HG03060 (cell line): Measurements from ENCODE around the gene UQCC2.

ENCODE experiments used
- ATAC-seq: cut with Tn5 transposase; IDR thresholded peaks from one replicate; pipeline ENCODE4 v1.9.1; 2021; ENCODE audit warnings: low read depth, moderate number of reproducible peaks; ENCODE audit not compliant: unreplicated experiment

Gene UQCC2

DNA sequence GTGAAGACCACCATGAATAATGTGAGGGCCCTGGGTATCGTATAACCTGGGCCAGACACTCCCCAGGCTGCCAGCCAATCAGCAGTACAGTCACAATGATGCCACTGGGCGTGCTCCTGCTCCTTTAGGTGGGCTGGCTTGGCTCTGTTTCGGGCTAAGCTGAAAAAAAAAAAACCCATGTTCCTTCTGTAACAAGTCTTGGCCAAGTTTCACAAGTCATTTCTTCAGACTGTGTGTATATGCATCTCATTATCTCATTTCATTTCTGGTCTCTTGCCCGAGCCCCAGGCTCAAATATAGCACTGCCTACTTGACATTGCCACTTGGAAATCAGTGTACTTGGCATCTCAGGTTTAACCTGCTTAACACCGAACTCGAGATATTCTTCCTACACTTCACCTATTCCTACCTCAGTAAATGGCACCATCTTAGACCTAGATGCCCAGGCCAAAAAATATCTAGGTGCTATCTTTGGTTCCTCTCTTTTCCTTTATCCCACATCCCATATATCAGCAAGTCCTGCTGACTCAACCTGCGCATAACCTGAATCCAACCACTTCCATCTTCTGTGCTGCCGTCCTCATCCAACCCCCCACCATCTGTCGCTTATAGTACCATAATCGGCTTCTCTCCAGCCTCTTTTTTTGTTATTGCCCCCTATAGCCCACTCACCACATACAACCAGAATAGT, 1.8 kb downstream of the UQCC2 start:
- no peak for ATAC-seq

DNA sequence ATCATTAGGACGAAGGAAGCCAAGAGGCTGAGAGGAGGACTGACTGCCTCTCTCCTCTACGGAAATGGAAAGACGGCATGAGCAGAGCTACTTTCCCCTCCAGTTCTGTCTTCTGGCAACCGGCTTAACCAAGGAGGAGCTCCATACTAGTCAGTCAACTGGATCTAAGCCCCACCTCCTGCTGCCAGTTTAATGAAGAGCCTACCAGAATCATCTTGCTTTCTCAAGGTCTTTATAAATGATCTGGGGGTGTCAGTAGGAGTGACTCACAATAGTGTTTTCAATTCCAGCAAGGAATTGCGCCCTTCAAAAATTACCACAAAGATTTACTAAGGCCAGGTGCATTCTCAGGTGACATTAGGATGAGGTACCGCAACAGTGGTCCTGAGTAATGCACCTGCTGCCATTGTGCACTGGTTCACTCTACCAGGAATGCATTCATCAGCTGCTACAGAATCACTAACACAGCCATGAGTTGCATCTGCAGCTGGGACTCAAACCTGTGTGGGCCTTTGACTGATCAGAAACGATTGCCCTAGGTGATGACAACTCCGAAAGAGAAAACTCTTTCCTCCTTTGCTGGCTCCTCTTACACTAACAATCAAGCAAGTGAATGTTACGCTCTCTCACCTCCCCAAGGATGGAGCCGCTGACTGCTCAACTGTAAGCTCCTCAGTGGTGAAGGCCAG, 2.8 kb downstream of the UQCC2 start:
- no peak for ATAC-seq

DNA sequence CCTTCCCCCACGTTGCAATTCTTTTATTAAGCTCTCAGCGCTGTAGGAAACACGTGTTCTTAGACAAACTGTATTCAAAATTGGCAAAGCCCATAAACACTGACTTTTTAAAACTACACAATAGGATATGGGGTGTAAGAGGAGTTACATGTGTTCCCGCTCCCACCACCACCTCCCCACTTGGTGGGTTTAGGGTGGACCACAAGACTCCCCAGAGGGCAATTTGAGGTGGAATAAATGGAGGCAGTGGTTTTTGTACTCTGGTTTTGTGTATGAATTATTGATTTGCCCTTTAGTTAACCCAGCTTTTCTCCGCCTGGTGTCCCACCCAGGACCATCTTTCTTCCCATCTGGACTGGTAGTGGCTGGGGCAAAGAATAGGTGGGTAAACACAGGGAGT, 3.7 kb downstream of the UQCC2 start:
- ATAC-seq, result no peak

DNA sequence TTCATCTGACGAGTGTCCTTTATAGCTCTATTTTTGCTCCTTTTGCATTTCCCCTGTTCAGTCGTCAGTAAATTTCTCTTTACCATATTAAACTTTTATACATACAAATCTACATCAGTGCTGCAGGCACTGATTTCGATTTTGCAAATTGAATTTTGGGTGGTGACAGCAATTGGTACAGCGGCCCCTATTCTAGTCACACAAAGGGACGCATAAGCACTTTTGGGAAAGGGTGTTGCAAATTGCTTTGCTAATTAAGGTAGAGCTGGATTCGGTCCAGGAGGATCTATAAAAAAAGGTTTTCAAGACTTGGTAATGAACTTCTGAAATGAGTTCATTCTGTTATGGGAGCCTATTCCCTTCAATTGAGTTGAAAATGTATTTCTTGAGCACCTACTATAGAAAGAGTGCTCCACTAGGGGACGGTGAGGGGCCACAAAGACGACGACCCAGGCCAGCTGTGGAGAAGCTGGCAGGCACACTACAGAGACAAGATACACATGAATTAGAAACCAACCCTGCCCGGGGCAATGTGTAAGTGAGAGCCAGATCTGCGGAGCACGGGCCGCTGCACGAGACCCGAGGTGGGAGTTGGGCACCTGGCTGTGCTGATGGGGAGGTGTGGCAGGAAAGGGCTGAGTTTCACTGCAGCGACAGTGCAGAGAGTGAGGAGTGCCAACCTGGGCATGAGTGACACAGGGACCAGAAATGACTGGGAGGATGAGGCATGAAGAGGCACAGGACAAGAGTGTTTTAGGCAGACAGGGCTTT, 5.4 kb downstream of the UQCC2 start:
- ATAC-seq, result no peak

DNA sequence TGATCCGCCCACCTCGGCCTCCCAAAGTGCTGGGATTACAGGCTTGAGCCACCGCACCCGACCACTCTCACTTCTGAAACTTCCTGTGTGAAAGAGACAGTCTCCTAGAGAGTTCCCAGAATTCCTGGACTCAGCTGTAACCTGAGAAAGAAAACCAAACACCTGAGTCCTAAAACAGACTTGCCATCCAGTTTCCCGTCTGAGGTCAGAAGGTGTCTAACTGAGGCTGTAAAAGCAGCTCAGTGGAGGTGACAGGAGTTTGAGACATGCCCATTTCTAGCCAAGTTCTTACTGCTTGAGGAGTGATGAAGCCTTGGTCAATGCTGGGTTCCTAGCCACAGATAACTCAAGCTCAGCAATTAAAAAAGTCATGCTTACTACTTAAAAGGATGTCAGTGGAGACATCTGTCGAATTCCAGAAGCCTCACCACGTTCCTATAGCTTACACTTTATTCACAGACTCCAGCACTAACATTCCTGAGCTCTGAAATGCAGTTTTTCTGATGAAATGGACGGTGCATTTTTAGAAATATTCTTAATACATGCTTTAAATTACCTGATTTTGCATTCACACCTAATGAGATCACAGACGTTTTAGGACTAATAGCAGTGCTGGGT, 6.1 kb downstream of the UQCC2 start:
- ATAC-seq, result no peak

DNA sequence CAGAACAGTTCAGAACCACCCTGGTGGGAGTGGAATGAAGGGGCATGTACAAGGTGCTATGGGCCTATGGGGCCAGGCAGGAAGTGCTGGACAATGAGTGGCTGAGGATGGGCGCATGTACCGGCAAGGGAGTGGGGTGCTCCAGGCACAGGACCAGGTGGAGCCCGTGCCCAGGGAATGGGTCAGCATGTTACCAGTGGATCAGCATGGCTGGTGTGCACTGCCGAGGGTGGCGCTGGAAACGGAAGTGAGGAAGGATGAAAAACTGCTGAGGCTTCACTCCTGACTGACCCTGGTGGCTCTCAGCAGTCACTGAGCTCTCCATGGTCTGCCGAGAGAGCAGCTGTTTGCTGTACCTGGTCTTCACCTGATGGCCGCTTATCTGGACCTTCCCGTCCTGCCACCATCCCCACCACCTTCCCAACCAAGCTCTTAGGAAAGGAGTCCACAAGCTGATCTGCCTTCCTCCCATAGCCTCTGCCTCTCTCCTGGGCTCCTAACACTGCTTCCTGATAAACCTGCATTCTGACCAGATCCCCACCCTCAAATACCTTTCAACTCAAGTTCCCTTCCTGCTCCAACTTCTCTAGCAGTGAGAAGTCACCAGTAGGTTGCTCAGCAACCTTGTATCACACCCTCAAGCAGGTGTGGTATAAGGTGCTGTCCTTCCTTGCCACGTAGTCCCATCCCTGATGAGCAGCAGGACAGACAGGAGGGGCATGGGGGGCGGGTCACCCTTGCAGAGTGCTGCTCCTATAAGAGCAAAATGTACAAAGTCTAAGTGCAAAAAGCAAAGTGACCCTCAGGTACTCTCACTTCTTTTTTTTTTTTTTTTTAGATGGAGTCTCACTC, 7.1 kb downstream of the UQCC2 start:
- no peak for ATAC-seq

DNA sequence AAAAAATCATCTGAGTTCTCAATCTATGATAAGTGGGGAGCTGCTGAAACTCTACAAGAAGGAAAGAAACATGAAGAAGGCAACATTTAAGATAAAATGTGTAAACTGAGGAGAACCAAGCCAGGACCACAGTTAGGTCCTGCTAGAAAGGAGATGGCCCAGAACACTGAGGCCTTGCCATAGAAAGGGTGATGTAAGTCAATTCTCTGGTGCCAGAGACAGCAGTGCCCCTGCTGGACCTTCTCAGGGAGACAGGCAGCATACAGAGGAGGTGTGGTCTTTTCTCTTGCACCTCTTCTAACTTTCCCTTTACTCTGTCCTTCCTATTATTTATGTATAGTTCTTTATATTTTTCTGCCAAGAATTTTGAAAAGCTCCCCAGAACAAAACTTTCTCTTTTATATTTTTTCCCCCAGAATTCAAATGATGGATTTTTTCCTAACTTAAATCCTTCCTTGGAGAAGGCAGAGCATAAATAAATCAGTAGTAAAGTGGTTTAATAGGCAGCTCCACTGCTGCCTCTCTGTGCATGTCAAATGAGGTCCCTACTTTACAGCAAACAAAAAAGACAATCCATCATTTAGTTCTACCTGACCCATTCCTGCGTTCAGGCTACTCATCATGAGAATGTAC, 9.0 kb downstream of the UQCC2 start:
- no peak for ATAC-seq

DNA sequence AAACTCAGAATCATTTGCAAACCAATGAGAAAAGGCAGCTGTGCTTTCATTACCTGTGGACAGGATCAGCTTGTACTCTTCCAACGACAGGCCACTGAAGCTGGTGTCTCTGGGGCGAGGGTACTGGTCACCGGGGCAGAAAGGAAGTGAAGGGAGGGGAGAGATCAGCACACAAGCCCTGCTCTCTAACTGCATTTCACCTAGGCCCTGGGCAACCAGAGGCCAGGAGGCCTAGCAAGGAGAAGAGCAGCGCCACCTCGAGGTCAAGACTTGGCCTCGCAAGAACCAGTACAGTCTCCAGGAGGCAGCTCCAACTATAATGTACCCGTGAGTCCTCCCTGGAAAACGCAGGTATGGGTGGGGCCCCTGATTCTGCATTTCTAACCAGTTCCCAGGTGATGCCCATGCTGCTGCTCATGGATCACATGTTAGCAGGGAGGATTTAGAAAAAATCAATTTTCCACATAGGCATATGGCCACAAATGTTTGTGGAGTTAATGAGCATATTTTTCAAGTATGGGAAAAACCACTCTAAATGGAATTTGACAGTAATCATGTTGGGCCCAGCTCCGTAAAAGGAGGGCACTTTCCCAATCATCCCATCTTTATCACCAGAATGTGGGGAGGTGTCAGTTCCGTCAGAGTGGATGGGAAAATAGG, 11.0 kb downstream of the UQCC2 start:
- ATAC-seq, result no peak

DNA sequence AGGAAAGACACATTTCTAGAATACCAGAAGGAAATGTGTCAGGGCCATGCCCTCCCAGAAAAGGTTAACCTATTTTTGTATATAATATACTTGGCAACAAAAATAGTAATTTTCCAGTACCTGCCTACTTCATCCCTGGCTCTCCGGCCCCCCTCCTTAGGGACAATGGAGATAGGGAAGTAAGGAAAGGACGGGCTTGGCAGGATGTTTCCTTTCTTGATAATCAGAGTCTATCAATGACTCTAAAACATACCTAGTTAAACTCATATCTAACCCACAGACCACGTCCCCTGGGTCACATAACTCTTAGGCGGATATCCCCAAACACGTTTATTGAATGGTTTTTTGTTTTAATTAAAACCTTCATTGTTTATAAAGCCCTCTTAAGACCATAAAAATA, 11.8 kb downstream of the UQCC2 start:
- no peak for ATAC-seq

DNA sequence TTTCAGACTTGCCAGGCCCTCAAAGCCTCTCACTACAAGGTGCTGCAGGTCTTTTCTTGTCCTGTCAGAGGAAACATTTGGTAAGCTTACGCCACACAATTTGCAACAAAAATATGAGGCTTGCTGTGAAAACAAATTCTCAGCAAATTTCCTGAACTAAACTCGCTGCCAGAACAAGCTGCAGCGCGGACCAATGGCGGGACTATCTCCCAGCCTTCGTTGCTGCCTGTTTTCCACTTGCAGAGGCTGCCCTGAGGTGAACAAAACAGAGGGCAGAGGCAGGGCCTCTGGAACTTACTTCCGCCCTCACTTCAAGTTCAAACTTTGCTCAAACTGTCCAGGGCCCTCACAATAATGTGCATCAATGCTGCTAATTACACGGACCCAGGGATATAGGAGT, 12.4 kb downstream of the UQCC2 start:
- no peak for ATAC-seq

DNA sequence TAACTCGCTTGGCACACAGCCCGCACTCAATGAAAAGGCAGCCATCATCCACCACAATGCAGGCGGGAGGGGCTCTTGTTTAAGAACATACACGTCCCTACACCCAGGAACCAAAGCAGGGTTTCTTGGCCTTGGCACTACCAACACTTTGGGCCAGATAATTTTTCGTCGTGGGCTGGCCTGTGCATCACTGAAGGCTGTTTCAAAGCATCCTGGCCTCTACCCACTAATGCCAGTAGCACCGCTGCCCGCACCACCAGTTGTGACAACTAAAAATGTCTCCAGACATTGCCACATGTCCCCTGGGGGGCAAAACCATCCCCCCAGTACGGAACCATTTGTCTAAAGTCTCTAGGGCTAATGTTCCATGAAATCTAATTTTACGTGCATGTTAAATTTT, 13.0 kb downstream of the UQCC2 start:
- ATAC-seq, result no peak

DNA sequence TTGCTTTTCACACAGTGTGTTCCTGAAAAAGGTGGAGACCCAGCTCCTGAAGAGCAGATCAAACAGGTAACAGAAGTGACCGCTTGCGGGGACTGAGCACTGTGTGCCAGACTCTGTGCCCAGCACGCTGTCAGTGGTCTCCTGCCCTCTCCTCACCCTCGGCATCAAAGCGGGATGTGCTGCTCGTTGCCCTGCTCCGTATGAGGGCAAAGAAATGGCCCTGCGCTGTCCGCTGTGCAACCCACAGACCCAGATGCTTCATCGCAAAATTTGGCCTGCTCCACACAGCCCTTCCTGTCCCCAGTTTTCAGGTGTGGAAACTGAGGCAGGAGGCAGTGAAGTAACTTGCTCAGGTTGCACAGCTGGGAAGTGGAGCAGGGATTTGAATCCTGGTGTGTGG, 13.7 kb downstream of the UQCC2 start:
- ATAC-seq, result no peak

DNA sequence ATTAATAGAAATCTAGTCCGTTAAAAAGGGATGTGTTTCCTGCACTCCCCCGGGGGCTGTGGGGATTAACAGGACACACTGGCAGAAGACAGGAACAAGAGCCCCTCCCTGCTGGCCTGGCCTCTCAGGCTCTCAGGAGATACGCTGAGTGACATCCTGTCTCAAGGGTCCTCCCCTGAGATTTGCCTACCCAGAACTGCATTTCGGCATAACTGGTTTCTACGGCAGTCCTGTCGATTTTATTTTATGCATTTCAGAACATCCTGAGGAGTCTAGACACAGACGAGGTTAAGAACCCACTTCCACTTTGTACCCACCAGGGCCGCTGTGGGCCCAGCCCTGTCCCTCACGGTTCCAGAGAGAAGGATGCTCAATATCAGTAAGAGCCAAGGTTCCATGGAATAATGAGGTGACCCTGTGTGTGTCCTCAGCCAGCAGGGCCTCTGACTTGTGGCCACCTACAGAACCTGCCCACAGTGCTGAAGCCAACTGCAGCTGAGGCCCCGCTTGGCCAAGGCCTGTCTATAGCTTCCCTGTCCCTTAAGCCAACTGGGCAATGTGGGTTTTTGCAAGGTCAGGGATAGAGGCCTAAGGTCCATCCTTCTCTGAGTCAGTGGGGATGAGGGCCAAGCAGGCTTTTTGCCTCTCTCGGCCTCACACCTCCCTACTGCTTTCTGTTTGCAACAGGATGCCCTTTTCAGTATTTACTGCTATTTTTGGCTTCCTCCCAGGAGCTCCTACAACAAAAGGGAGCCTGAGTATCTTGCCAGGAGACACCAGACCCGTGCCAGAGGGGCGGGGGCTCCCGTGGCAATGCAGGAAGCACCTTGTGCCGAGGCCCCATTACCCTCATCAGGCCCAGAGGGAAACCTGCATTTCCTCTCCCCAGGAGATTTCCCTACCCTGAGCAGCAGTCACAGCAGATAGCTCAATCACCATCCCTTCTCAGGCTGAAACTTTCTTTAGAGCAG, 14.7 kb downstream of the UQCC2 start:
- ATAC-seq, result no peak

DNA sequence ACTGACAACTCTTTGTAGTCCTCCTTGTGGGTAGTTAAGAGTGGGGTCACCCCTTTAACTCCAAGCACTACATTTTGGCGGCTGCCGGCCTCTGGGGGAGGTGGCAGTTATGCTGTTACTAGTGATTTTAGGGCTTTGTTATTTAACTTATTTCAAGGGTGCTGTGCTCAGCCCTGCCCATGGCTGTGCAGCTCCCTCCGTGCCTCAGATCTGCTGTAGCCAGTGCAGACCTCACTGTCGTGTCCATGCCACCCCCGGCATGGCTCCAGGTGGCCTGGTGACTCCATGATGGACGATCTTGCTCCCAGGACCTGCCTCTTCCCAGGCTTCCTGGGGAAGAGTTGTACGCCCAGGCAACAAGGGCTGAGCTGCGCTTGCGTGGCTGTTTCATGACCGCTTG, 15.4 kb downstream of the UQCC2 start:
- no peak for ATAC-seq

DNA sequence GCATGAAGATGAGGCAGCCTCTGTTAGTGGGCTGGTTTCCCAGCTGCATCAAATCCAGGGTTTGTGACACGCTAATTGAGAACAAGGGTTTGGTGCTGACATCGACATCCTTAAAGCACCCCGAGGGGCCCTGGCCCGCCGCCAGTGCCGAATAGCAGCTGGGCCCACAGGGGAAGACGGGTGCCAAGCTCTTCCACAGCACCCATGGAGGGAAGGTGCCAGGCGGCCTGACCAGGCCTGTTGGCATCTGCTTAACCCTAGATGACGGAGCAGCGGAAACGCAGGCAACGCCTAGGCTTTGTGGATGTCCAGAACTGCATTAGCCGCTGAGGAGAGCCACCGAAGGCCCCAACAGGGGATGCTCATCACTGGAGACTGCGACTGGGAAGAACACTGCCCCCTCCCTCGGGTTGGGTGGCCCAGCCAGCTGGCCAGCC, 16.0 kb downstream of the UQCC2 start:
- no peak for ATAC-seq

DNA sequence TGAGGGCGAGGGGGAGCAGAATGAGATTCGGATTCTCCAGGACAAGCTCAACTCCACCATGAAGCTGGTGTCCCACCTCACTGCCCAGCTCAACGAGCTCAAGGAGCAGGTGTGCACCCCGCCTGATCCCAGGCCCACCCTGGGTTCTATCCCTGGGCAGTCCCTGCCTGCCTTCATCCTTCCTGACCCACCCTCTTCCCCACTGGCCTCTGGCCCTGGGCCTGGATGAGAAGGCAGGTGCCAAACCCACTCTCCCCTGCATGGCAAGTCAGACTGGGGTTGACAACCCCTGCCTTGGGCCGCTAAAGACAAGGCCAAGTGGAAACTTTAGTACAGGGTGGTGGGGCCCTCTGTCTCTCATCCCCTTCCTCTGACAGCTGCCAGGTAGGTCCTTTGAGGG, 16.5 kb downstream of the UQCC2 start:
- ATAC-seq, result no peak

DNA sequence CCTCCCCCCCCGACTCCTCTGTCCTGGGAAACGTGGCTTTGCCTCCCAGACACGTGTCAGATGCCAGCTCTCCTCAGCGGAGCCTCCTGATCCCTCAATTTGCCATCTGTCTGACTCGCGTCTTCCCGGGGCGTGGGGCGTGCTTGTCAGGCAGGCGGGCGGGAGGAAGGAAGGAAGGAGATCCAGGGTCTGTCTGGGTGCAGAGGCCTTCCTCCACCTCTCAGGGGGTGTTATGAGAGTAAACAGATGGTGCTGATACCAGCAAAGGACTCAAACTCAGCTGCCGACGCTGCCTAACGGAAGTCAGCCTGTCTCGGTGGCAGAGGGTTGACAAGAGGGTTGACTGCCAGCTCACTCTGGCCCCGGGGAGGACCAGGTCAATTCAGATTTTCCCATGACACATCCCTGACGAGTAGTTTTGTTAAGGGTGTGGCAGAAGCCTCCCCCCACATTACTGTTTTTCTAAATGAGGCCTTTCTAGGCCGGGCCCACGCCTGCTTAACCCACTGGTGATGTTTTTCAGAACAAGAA, 17.0 kb downstream of the UQCC2 start:
- no peak for ATAC-seq
